Activated naive CD8-positive, alpha-beta T cell treated with anti-CD3 and anti-CD28 coated beads, Interleukin-2, amount 10 ng/mL, durations not matched to agents 7 days and 5 days (primary cell): ENCODE results near the gene ACAP2. TPM values are rescaled to one million over a fixed set of nuclear protein-coding genes. Genes with fewer than 3 reads are reported as not detected.
A peak's percentile ranks its signal among the peaks of the same experiment; 100 is the strongest.

Source experiments
- ATAC-seq: fragments of 150-1000 bp; cut with Tn5 transposase; one replicate; pipeline ENCODE4 v1.10.0; 2021; ENCODE audit warnings: low read depth, moderate library complexity
- POLR2A ChIA-PET: fragments of 350-600 bp; sonication (Branson Sonifier 250); formaldehyde crosslinking; loops from one replicate; lab custom pipeline; 2021; ENCODE audit warnings: antibody characterized with exemption; lab: Charles Lee
- DNase-seq: peaks from one replicate; pipeline ENCODE4 v3.0.0; 2021
- H3K27ac Mint-ChIP-seq: one replicate; pipeline ENCODE4 v1.8.0; 2022; ENCODE audit warnings: mild to moderate bottlenecking, mixed read lengths
- H3K27me3 Mint-ChIP-seq: one replicate; pipeline ENCODE4 v1.8.0; 2022; ENCODE audit warnings: mild to moderate bottlenecking, moderate library complexity, mixed read lengths
- H3K36me3 Mint-ChIP-seq: one replicate; pipeline ENCODE4 v1.8.0; 2021; ENCODE audit warnings: mild to moderate bottlenecking, mixed read lengths
- H3K4me1 Mint-ChIP-seq: one replicate; pipeline ENCODE4 v1.8.0; 2021; ENCODE audit warnings: mixed read lengths
- H3K4me3 Mint-ChIP-seq: one replicate; pipeline ENCODE4 v1.8.0; 2022; ENCODE audit warnings: mild to moderate bottlenecking, moderate library complexity, mixed read lengths
- H3K9me3 Mint-ChIP-seq: one replicate; pipeline ENCODE4 v1.8.0; 2021; ENCODE audit warnings: mixed read lengths
- total RNA-seq, 2 experiments: library from RNA; stranded (reverse); gene quantifications; one replicate each; pipeline ENCODE4 v1.2.3, GENCODE V29; 2021

The ACAP2 gene
- total RNA-seq, 2 experiments from 2014 or later, result 68.3 to 73.4 TPM

GRCh38 chr3:195453236-195453635 is 10.4 kb upstream of the ACAP2 start:
- DNase-seq (no peak), ATAC-seq (no peak)
- peaks cover 9% of the 10 kb centered on the region for H3K9me3 Mint-ChIP-seq
- no peaks in the 10 kb centered on the region for H3K27me3 Mint-ChIP-seq
- H3K36me3 Mint-ChIP-seq, result peaks cover 5% of the 10 kb centered on the region
- H3K27ac Mint-ChIP-seq, result no peak overlapping the region
- H3K4me1 Mint-ChIP-seq, result peaks cover 13% of the 10 kb centered on the region
- H3K4me3 Mint-ChIP-seq, result no peak overlapping the region
- POLR2A ChIA-PET, result no interaction called here

GRCh38 chr3:195451373-195452015 is 8.7 kb upstream of the ACAP2 start:
- POLR2A ChIA-PET, result interaction anchor here (1.4 kb wide), 1 partner anchor 8 kb away, joined by 3 read pairs; the partner anchor contains the start of gene ACAP2
- DNase-seq, result no peak
- H3K27me3 Mint-ChIP-seq, result no peaks in the 10 kb centered on the region
- peaks cover 9% of the 10 kb centered on the region for H3K4me1 Mint-ChIP-seq
- peaks cover 5% of the 10 kb centered on the region for H3K36me3 Mint-ChIP-seq
- ATAC-seq, result no peak
- H3K4me3 Mint-ChIP-seq, result no peak overlapping the region
- H3K27ac Mint-ChIP-seq, result no peak overlapping the region
- H3K9me3 Mint-ChIP-seq, result peaks cover 9% of the 10 kb centered on the region

GRCh38 chr3:195450731-195451229 is 8.0 kb upstream of the ACAP2 start:
- H3K9me3 Mint-ChIP-seq, result peaks cover 9% of the 10 kb centered on the region
- no peak overlapping the region for H3K4me3 Mint-ChIP-seq
- ATAC-seq (no peak), DNase-seq (no peak)
- POLR2A ChIA-PET, result no interaction called here
- no peak overlapping the region for H3K27ac Mint-ChIP-seq
- H3K4me1 Mint-ChIP-seq, result peaks cover 14% of the 10 kb centered on the region
- H3K27me3 Mint-ChIP-seq, result no peaks in the 10 kb centered on the region
- peaks cover 5% of the 10 kb centered on the region for H3K36me3 Mint-ChIP-seq

GRCh38 chr3:195448205-195448875 is 5.5 kb upstream of the ACAP2 start:
- POLR2A ChIA-PET, result no interaction called here
- H3K36me3 Mint-ChIP-seq, result no peaks in the 10 kb centered on the region

GRCh38 chr3:195447201-195447600 is 4.4 kb upstream of the ACAP2 start:
- POLR2A ChIA-PET, result interaction anchor here (0.6 kb wide), 1 partner anchor 762 kb away, joined by 4 read pairs; no protein-coding TSS in a partner anchor
- H3K4me3 Mint-ChIP-seq, result no peak overlapping the region
- no peak for ATAC-seq

More at GRCh38 chr3:195448205-195448875, 5.5 kb upstream of the ACAP2 start:
- Mint-ChIP-seq H3K27me3 (no peaks in the 10 kb centered on the region), H3K27ac (no peak overlapping the region), H3K4me1 (peaks cover 20% of the 10 kb centered on the region), H3K9me3 (peaks cover 1% of the 10 kb centered on the region), H3K4me3 (no peak overlapping the region)
- no peak for DNase-seq
- ATAC-seq, result no peak

GRCh38 chr3:195446359-195446758 is 3.5 kb upstream of the ACAP2 start:
- Mint-ChIP-seq H3K27ac (no peak overlapping the region), H3K9me3 (peaks cover 1% of the 10 kb centered on the region), H3K4me3 (no peak overlapping the region), H3K36me3 (no peaks in the 10 kb centered on the region), H3K27me3 (no peaks in the 10 kb centered on the region), H3K4me1 (peaks cover 22% of the 10 kb centered on the region)
- ATAC-seq (no peak), DNase-seq (no peak)
- POLR2A ChIA-PET, result no interaction called here

More at GRCh38 chr3:195447201-195447600, 4.4 kb upstream of the ACAP2 start:
- DNase-seq, result no peak
- H3K27me3 Mint-ChIP-seq, result no peaks in the 10 kb centered on the region
- H3K4me1 Mint-ChIP-seq, result peaks cover 22% of the 10 kb centered on the region
- no peak overlapping the region for H3K27ac Mint-ChIP-seq
- H3K36me3 Mint-ChIP-seq, result no peaks in the 10 kb centered on the region
- H3K9me3 Mint-ChIP-seq, result peaks cover 1% of the 10 kb centered on the region

GRCh38 chr3:195445885-195446284 is 3.1 kb upstream of the ACAP2 start:
- POLR2A ChIA-PET, result no interaction called here
- no peaks in the 10 kb centered on the region for H3K27me3 Mint-ChIP-seq
- no peaks in the 10 kb centered on the region for H3K36me3 Mint-ChIP-seq
- DNase-seq (no peak), ATAC-seq (no peak)
- peaks cover 23% of the 10 kb centered on the region for H3K4me1 Mint-ChIP-seq
- no peak overlapping the region for H3K4me3 Mint-ChIP-seq
- H3K27ac Mint-ChIP-seq, result no peak overlapping the region
- no peaks in the 10 kb centered on the region for H3K9me3 Mint-ChIP-seq

- no peak for DNase-seq
- POLR2A ChIA-PET, result interaction anchor here (0.7 to 3.0 kb wide), 8 partner anchors 9 to 170 kb away, joined by 3 to 12 read pairs (median 4); partner anchors contain the start of gene PPP1R2
- Mint-ChIP-seq H3K4me1 (peaks cover 29% of the 10 kb centered on the region), H3K4me3 (peak overlapping the region; percentile 87), H3K27me3 (no peaks in the 10 kb centered on the region), H3K27ac (peak overlapping the region; percentile 76), H3K36me3 (no peaks in the 10 kb centered on the region), H3K9me3 (no peaks in the 10 kb centered on the region)
- ATAC-seq, result no peak
Observed at GRCh38 chr3:195443391-195443989, 670 bp upstream of the ACAP2 start.

GRCh38 chr3:195441992-195442572 is 738 bp downstream of the ACAP2 start:
- Mint-ChIP-seq H3K27ac (peak overlapping the region; percentile 93), H3K36me3 (peaks cover 2% of the 10 kb centered on the region), H3K27me3 (no peaks in the 10 kb centered on the region), H3K9me3 (no peaks in the 10 kb centered on the region), H3K4me3 (peak overlapping the region; percentile 87), H3K4me1 (peaks cover 29% of the 10 kb centered on the region)
- ATAC-seq, result peak; percentile 3
- peak; percentile 64 for DNase-seq
- POLR2A ChIA-PET, result interaction anchor here (0.6 to 3.0 kb wide), 10 partner anchors 12 to 179 kb away, joined by 3 to 12 read pairs (median 4); partner anchors contain the start of gene PPP1R2

- H3K27ac Mint-ChIP-seq, result peak overlapping the region; percentile 93
- ATAC-seq (no peak), DNase-seq (no peak)
- no peaks in the 10 kb centered on the region for H3K27me3 Mint-ChIP-seq
- H3K9me3 Mint-ChIP-seq, result no peaks in the 10 kb centered on the region
- peaks cover 29% of the 10 kb centered on the region for H3K4me1 Mint-ChIP-seq
- H3K36me3 Mint-ChIP-seq, result peaks cover 2% of the 10 kb centered on the region
- peak overlapping the region; percentile 87 for H3K4me3 Mint-ChIP-seq
- POLR2A ChIA-PET, result interaction anchor here (0.9 to 3.0 kb wide), 7 partner anchors 13 to 178 kb away, joined by 3 to 12 read pairs (median 5); no protein-coding TSS in a partner anchor
Observed at GRCh38 chr3:195441476-195441991, 1.3 kb downstream of the ACAP2 start.

GRCh38 chr3:195441051-195441450 is 1.8 kb downstream of the ACAP2 start:
- peak overlapping the region; percentile 87 for H3K4me3 Mint-ChIP-seq
- H3K4me1 Mint-ChIP-seq, result peaks cover 26% of the 10 kb centered on the region
- DNase-seq (no peak), ATAC-seq (no peak)
- POLR2A ChIA-PET, result interaction anchor here (0.9 to 3.0 kb wide), 6 partner anchors 16 to 178 kb away, joined by 3 to 12 read pairs (median 4); partner anchors contain the start of gene XXYLT1
- peaks cover 6% of the 10 kb centered on the region for H3K36me3 Mint-ChIP-seq
- no peaks in the 10 kb centered on the region for H3K27me3 Mint-ChIP-seq
- peaks cover 2% of the 10 kb centered on the region for H3K9me3 Mint-ChIP-seq
- peak overlapping the region; percentile 93 for H3K27ac Mint-ChIP-seq

GRCh38 chr3:195440379-195440778 is 2.4 kb downstream of the ACAP2 start:
- H3K4me1 Mint-ChIP-seq, result peaks cover 22% of the 10 kb centered on the region
- H3K4me3 Mint-ChIP-seq, result peak overlapping the region; percentile 59
- no peaks in the 10 kb centered on the region for H3K27me3 Mint-ChIP-seq
- no peak overlapping the region for H3K27ac Mint-ChIP-seq
- no peak for DNase-seq
- H3K36me3 Mint-ChIP-seq, result peaks cover 6% of the 10 kb centered on the region
- POLR2A ChIA-PET, result interaction anchor here (0.9 to 3.0 kb wide), 3 partner anchors 19 to 169 kb away, joined by 3 to 12 read pairs (median 4); partner anchors contain the start of gene XXYLT1
- ATAC-seq, result no peak
- H3K9me3 Mint-ChIP-seq, result peaks cover 2% of the 10 kb centered on the region
